AG09309 (cell line): Measurements from ENCODE around the gene HOXC11.

Experiments
- DNase-seq: peaks from one replicate; pipeline ENCODE4 v3.0.0-alpha.2; 2010; ENCODE audit warnings: low read depth
- H3K4me3 ChIP-seq: 2 replicates; pipeline ENCODE4 v1.5.1; 2011; ENCODE audit warnings: mild to moderate bottlenecking, low read depth, low read length, moderate library complexity; ENCODE audit not compliant: control insufficient read depth
- CTCF ChIP-seq: IDR thresholded peaks from 2 replicates; pipeline ENCODE4 v1.5.1; 2011; ENCODE audit warnings: mild to moderate bottlenecking, low read depth, low read length, inconsistent platforms; ENCODE audit not compliant: insufficient read depth, control insufficient read depth; ENCODE audit errors: missing control alignments

The HOXC11 gene

DNA sequence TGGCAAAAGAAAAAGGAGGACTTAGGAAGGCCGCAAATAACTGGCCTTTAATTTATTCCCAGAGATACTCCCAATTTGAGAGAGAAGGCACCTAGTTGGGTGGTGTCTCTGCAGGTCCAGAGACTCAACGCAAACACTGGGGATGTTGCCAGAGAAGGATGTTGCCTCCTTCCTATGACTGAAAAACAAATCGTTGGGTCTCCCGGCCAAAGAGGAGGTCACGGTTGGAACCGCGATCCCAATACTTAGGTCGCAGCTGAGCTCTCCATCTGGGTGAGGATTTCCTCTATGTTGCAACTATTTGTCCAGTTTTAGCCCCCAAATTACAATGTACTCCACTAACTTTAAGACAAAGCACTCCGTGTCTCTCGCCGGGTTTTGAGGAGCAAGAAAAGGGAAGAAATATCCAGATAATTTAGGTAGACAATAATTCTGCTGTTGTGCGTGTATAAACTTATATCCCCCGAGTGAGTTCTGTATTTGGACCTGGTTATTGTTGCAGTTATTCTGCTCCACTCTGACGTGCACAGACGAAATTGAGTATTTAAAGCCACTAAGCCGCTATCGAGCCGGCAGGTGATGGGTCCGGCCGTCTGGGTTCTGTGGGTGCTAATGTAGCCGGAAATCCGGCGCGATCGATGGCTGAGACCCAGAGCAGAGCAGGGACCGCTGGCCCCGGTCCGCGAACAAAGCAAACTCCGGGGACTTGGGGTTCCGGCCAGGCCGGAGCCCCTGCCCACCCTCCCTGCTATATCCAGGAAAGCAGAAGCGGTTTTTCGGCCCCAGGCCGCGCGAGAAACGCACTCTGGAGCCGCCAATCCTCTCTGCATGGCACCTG lies 12.5 kb upstream of the HOXC11 start:
- no peak for DNase-seq
- no peak overlapping the region for H3K4me3 ChIP-seq
- no peak for TF ChIP-seq CTCF

- no peak for TF ChIP-seq CTCF
- no peak for DNase-seq
- no peak overlapping the region for H3K4me3 ChIP-seq
These were observed 11.7 kb upstream of the HOXC11 start for GRCh38 chr12:53961025-53961761.

- TF ChIP-seq CTCF, result no peak
- H3K4me3 ChIP-seq, result no peak overlapping the region
- DNase-seq, result no peak
These were observed 9.9 kb upstream of the HOXC11 start for GRCh38 chr12:53963005-53963404.

GRCh38 chr12:53963434-53964314 lies 9.3 kb upstream of the HOXC11 start:
- no peak for TF ChIP-seq CTCF
- no peak overlapping the region for H3K4me3 ChIP-seq
- no peak for DNase-seq

GRCh38 chr12:53964315-53964713 lies 8.6 kb upstream of the HOXC11 start:
- no peak for DNase-seq
- H3K4me3 ChIP-seq, result no peak overlapping the region
- TF ChIP-seq CTCF, result no peak
